HEK293 (cell line): ENCODE measurements around the gene NPIPB2.
"Not testable (repeated sequence)": the region's sequence is repeated elsewhere in the genome, so short reads cannot be mapped to it uniquely, and the experiment has no call there.

Experiments
- CTCF ChIA-PET: fragments of 350-600 bp; formaldehyde crosslinking; extraction: SDS; loops from one replicate; lab custom pipeline; 2021; ENCODE audit warnings: antibody characterized with exemption; lab: Yijun Ruan, JAX
- POLR2A ChIA-PET: fragments of 300-600 bp; formaldehyde crosslinking; extraction: SDS; loops from one replicate; lab custom pipeline; 2020; ENCODE audit warnings: antibody characterized with exemption, inconsistent platforms; lab: Yijun Ruan, JAX
- H3K27ac ChIP-seq: fragments of 200-500 bp; sonication (Bioruptor generic); 2 replicates; pipeline ENCODE4 v1.5.1; 2014; ENCODE audit warnings: low read depth, low read length, control low read depth, inconsistent platforms; ENCODE audit errors: extremely low read depth
- H3K36me3 ChIP-seq, 2 experiments: fragments of 200-500 bp in 1 of 2; sonication (Bioruptor generic) in 1 of 2; 1 replicate in 1 of 2; 2 replicates in 1 of 2; pipeline ENCODE4 v1.5.1; 2014 to 2017; ENCODE audit warnings: inconsistent platforms in 2 of 2, low read length in 2 of 2; ENCODE audit not compliant: control insufficient read depth in 2 of 2, insufficient read depth in 1 of 2
- H3K4me1 ChIP-seq: fragments of 200-500 bp; sonication (Bioruptor generic); 2 replicates; pipeline ENCODE4 v1.5.1; 2014; ENCODE audit warnings: mild to moderate bottlenecking, low read length, inconsistent platforms; ENCODE audit not compliant: control insufficient read depth, insufficient read depth
- H3K4me3 ChIP-seq: 2 replicates; pipeline ENCODE4 v1.5.1; 2011; ENCODE audit warnings: low read depth, mild to moderate bottlenecking, control low read depth, low read length, moderate library complexity
- H3K9me3 ChIP-seq: fragments of 200-500 bp; sonication (Bioruptor generic); 2 replicates; pipeline ENCODE4 v1.5.1; 2014; ENCODE audit warnings: low read depth, low read length, inconsistent platforms; ENCODE audit not compliant: control insufficient read depth, insufficient read depth
- KLF8 ChIP-seq: fragments of 450-650 bp; formaldehyde crosslinking; IDR thresholded peaks from 2 replicates; pipeline ENCODE4 v1.5.1; 2016; ENCODE audit warnings: missing biosample characterization, missing genetic modification characterization
- REPIN1 ChIP-seq: fragments of 450-650 bp; formaldehyde crosslinking; IDR thresholded peaks from 2 replicates; pipeline ENCODE4 v1.5.1; 2017; ENCODE audit warnings: missing biosample characterization, missing genetic modification characterization, low read depth
- ZEB2 ChIP-seq: fragments of 450-650 bp; formaldehyde crosslinking; IDR thresholded peaks from 2 replicates; pipeline ENCODE4 v1.5.1; 2016; ENCODE audit warnings: missing biosample characterization, missing genetic modification characterization
- ZNF416 ChIP-seq: fragments of 450-650 bp; formaldehyde crosslinking; IDR thresholded peaks from 2 replicates; pipeline ENCODE4 v1.5.1; 2016; ENCODE audit warnings: missing biosample characterization, missing genetic modification characterization
- ZNF677 ChIP-seq: fragments of 450-650 bp; IDR thresholded peaks from 2 replicates; pipeline ENCODE4 v1.5.0; 2018; ENCODE audit warnings: missing biosample characterization, mild to moderate bottlenecking, missing genetic modification characterization, moderate library complexity
- TF ChIP-seq, protein P1 (sequence below): fragments of 450-650 bp; IDR thresholded peaks from 2 replicates; pipeline ENCODE4 v1.5.1; 2018; ENCODE audit warnings: missing biosample characterization, missing genetic modification characterization
- TF ChIP-seq, protein P2 (sequence below): fragments of 450-650 bp; formaldehyde crosslinking; IDR thresholded peaks from 2 replicates; pipeline ENCODE4 v1.5.1; 2017; ENCODE audit warnings: missing biosample characterization, missing genetic modification characterization
- TF ChIP-seq, protein P3 (sequence below): fragments of 450-650 bp; formaldehyde crosslinking; IDR thresholded peaks from 2 replicates; pipeline ENCODE4 v1.5.1; 2017; ENCODE audit warnings: missing biosample characterization, missing genetic modification characterization

NPIPB2 gene

DNA sequence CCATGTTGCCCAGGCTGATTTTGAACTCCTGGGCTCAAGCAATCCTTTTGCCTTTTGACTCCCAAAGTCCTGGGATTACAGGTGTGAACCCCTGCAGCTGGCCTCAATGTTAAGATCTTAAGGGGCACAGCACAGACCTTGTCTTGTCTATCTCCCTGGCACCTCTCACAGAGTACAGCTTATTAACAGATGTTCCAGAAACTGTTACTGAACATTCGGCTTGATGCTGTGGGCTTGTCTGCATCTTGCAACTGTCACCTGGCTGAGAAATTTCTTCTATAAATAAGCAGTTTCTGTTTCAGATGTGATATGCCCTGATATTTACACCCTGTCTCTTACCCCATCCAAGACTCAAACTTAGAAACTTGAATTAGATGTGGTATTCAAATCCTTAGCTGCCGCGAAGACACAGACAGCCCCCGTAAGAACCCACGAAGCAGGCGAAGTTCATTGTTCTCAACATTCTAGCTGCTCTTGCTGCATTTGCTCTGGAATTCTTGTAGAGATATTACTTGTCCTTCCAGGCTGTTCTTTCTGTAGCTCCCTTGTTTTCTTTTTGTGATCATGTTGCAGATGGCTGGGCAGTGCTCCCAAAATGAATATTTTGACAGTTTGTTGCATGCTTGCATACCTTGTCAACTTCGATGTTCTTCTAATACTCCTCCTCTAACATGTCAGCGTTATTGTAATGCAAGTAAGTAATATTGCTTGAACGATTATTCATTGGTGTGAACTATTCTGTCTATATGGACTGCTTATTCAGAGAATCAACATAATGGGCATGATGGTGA is 23.1 kb upstream of the NPIPB2 start, which contains the start of gene TNFRSF17:
TNFRSF17 (plus strand) TSS at position 450 of the 791 bp plus-strand sequence; CDS start at position 565, 115 bp downstream.
- ChIA-PET CTCF (interaction anchor here (0.6 to 1.6 kb wide), 3 partner anchors 100 to 863 kb away, joined by 3 to 6 read pairs (median 4); no protein-coding TSS in a partner anchor), POLR2A (interaction anchor here (0.6 kb wide), 1 partner anchor 31 kb away, joined by 6 read pairs; no protein-coding TSS in a partner anchor)
- Histone ChIP-seq H3K4me1 (no peaks in the 10 kb centered on the region), H3K36me3 (no peaks in the 10 kb centered on the region), H3K27ac (no peak within 1 kb of the TSS), H3K4me3 (no peak within 1 kb of the TSS), H3K9me3 (no peaks in the 10 kb centered on the region)
- TF ChIP-seq KLF8 (tag by site-specific recombination) (no peak), ZNF677 (tag by site-specific recombination) (peak; percentile 77)
- TF ChIP-seq, protein P1, sequence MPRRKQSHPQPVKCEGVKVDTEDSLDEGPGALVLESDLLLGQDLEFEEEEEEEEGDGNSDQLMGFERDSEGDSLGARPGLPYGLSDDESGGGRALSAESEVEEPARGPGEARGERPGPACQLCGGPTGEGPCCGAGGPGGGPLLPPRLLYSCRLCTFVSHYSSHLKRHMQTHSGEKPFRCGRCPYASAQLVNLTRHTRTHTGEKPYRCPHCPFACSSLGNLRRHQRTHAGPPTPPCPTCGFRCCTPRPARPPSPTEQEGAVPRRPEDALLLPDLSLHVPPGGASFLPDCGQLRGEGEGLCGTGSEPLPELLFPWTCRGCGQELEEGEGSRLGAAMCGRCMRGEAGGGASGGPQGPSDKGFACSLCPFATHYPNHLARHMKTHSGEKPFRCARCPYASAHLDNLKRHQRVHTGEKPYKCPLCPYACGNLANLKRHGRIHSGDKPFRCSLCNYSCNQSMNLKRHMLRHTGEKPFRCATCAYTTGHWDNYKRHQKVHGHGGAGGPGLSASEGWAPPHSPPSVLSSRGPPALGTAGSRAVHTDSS (tag by site-specific recombination), result no peak

DNA sequence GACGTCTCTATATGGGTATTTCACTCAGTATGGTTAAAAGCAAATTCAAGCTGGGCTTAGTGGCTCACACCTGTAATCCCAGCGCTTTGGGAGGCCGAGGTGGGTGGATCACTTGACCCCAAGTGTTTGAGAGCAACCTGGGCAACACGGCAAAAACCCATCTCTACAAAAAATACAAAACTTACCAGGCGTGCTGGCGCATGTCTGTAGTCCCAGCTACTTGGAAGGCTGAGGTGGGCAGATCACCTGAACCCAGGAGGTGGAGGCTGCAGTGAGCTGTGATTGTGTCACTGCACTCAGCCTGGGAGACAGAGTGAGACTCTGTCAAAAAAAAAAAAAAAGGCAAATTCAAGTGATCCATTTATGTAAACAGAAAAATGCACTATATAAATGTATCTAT is 21.9 kb upstream of the NPIPB2 start:
- TF ChIP-seq ZEB2 (tag by site-specific recombination) (no peak), ZNF416 (tag by site-specific recombination) (no peak), REPIN1 (tag by site-specific recombination) (no peak)
- TF ChIP-seq, protein P2, sequence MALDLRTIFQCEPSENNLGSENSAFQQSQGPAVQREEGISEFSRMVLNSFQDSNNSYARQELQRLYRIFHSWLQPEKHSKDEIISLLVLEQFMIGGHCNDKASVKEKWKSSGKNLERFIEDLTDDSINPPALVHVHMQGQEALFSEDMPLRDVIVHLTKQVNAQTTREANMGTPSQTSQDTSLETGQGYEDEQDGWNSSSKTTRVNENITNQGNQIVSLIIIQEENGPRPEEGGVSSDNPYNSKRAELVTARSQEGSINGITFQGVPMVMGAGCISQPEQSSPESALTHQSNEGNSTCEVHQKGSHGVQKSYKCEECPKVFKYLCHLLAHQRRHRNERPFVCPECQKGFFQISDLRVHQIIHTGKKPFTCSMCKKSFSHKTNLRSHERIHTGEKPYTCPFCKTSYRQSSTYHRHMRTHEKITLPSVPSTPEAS (tag by site-specific recombination), result no peak
- TF ChIP-seq, protein P3, sequence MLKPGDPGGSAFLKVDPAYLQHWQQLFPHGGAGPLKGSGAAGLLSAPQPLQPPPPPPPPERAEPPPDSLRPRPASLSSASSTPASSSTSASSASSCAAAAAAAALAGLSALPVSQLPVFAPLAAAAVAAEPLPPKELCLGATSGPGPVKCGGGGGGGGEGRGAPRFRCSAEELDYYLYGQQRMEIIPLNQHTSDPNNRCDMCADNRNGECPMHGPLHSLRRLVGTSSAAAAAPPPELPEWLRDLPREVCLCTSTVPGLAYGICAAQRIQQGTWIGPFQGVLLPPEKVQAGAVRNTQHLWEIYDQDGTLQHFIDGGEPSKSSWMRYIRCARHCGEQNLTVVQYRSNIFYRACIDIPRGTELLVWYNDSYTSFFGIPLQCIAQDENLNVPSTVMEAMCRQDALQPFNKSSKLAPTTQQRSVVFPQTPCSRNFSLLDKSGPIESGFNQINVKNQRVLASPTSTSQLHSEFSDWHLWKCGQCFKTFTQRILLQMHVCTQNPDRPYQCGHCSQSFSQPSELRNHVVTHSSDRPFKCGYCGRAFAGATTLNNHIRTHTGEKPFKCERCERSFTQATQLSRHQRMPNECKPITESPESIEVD (tag by site-specific recombination), result no peak
- no peak overlapping the region for H3K27ac ChIP-seq
- ChIA-PET CTCF (interaction anchor here (1.6 kb wide), 1 partner anchor 104 kb away, joined by 6 read pairs; no protein-coding TSS in a partner anchor), POLR2A (interaction anchor here (0.6 kb wide), 1 partner anchor 23 kb away, joined by 3 read pairs; no protein-coding TSS in a partner anchor)
- H3K36me3 ChIP-seq, result no peaks in the 10 kb centered on the region
- H3K4me3 ChIP-seq, result no peak overlapping the region
- H3K4me1 ChIP-seq, result no peaks in the 10 kb centered on the region
- H3K9me3 ChIP-seq, result no peaks in the 10 kb centered on the region

DNA sequence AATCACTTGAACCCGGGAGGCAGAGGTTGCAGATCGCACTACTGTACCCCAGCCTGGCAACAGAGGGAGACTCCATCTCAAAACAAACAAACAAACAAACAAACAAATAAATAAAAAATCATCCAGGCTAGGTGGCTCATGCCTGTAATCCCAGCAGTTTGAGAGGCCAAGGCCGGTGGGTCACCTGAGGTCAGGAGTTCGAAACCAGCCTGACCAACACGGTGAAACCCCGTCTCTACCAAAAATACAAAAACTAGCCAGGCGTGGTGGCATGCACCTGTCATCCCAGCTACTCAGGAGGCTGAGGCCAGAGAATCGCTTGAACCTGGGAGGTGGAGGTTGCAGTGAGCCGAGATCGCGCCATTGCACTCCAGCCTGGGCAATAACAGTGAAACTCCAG is 21.1 kb upstream of the NPIPB2 start:
- H3K4me1 ChIP-seq, H3K4me3 ChIP-seq, H3K36me3 ChIP-seq, H3K27ac ChIP-seq, CTCF ChIA-PET, H3K9me3 ChIP-seq: not testable (repeated sequence)
- POLR2A ChIA-PET, result interaction anchor here (0.6 kb wide), 1 partner anchor 20 kb away, joined by 4 read pairs; no protein-coding TSS in a partner anchor

DNA sequence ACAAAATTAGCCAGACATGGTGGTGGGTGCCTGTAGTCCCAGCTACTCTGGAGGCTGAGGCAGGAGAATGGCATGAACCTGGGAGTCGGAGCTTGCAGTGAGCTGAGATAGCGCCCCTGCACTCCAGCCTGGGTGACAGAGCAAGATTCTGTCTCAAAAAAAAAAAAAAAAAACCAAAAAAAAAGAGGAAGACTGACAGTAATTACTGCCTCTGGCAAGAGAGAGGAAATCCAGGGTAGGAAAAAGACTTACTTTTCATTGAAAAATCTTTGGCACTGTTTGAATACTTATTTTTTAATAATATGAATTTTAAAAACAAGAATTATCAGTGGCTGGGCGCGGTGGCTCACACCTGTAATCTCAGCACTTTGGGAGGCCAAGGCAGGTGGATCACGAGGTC is 20.6 kb upstream of the NPIPB2 start:
- H3K9me3 ChIP-seq, H3K27ac ChIP-seq, H3K4me1 ChIP-seq, CTCF ChIA-PET, H3K36me3 ChIP-seq, H3K4me3 ChIP-seq: not testable (repeated sequence)
- POLR2A ChIA-PET, result interaction anchor here (0.7 kb wide), 1 partner anchor 35 kb away, joined by 4 read pairs; no protein-coding TSS in a partner anchor
